HepG2 (cell line): ENCODE data around the gene ABCB8. TPM values are rescaled to one million over a fixed set of nuclear protein-coding genes. Genes with fewer than 3 reads are reported as not detected.

Experiments
- EED ChIP-seq: sonication (generic); formaldehyde crosslinking; IDR thresholded peaks from 2 replicates; pipeline ENCODE4 v1.5.0; 2020; ENCODE audit warnings: mild to moderate bottlenecking, missing genetic modification reagents
- ELF4 ChIP-seq: sonication (generic); formaldehyde crosslinking; IDR thresholded peaks from 2 replicates; pipeline ENCODE4 v1.5.0; 2020; ENCODE audit warnings: missing genetic modification reagents, mild to moderate bottlenecking, moderate library complexity, borderline replicate concordance
- GTF2F1 ChIP-seq: fragments of 150-350 bp; IDR thresholded peaks from 2 replicates; pipeline ENCODE4 v1.6.1; 2014; ENCODE audit warnings: low read length
- HOXD1 ChIP-seq: sonication (generic); formaldehyde crosslinking; IDR thresholded peaks from 2 replicates; pipeline ENCODE4 v1.5.0; 2020; ENCODE audit warnings: missing genetic modification reagents
- MTF2 ChIP-seq: sonication (generic); formaldehyde crosslinking; IDR thresholded peaks from 2 replicates; pipeline ENCODE4 v1.5.0; 2020; ENCODE audit warnings: missing genetic modification reagents, borderline replicate concordance
- NAIF1 ChIP-seq: sonication (generic); formaldehyde crosslinking; IDR thresholded peaks from 2 replicates; pipeline ENCODE4 v1.5.0; 2020; ENCODE audit warnings: mild to moderate bottlenecking, missing genetic modification reagents, borderline replicate concordance
- TCF7L2 ChIP-seq: IDR thresholded peaks from 2 replicates; pipeline ENCODE4 v1.6.1; 2011; ENCODE audit warnings: mild to moderate bottlenecking, low read depth, low read length, moderate library complexity
- ZBTB8A ChIP-seq: sonication (generic); formaldehyde crosslinking; IDR thresholded peaks from 2 replicates; pipeline ENCODE4 v1.4.0; 2020; ENCODE audit warnings: mild to moderate bottlenecking, low read depth, missing genetic modification reagents, borderline replicate concordance
- ZEB1 ChIP-seq: IDR thresholded peaks from 2 replicates; pipeline ENCODE4 v1.6.1; 2012; ENCODE audit warnings: mild to moderate bottlenecking, low read depth, inconsistent platforms; ENCODE audit not compliant: insufficient replicate concordance
- ZNF224 ChIP-seq: sonication (generic); formaldehyde crosslinking; IDR thresholded peaks from 2 replicates; pipeline ENCODE4 v1.5.0; 2020; ENCODE audit warnings: mild to moderate bottlenecking, missing genetic modification reagents
- ZNF235 ChIP-seq: sonication (generic); formaldehyde crosslinking; IDR thresholded peaks from 2 replicates; pipeline ENCODE4 v1.8.1; 2023; ENCODE audit warnings: mild to moderate bottlenecking, missing genetic modification reagents, borderline replicate concordance
- ZNF337 ChIP-seq: sonication (generic); formaldehyde crosslinking; IDR thresholded peaks from 2 replicates; pipeline ENCODE4 v1.5.1; 2020; ENCODE audit warnings: missing genetic modification reagents, low read depth, mild to moderate bottlenecking, borderline replicate concordance
- ZNF720 ChIP-seq: sonication (generic); formaldehyde crosslinking; IDR thresholded peaks from 2 replicates; pipeline ENCODE4 v1.4.0; 2020; ENCODE audit warnings: missing genetic modification reagents
- polyA plus RNA-seq, 8 experiments: library from polyadenylated mRNA; depleted of rRNA in 3 of 8; stranded (reverse) in 7 of 8; unstranded in 1 of 8; fragments of >200 nt; fragmentation: Illumina TruSeq in 4 of 8; extraction: Trizol in 4 of 8; gene quantifications; 2 replicates each; pipeline versions ENCODE4 v1.2.1 to v1.2.3, GENCODE V29; 2011 to 2016; ENCODE audit warnings: low read depth in 4 of 8, missing spikeins in 1 of 8, mixed read lengths in 1 of 8; ENCODE audit not compliant: insufficient read depth in 1 of 8
- total RNA-seq, 5 experiments: library from RNA; depleted of rRNA; stranded (reverse); fragments of >200 nt; fragmentation: Illumina TruSeq; extraction: Trizol; gene quantifications; 2 replicates each; pipeline ENCODE4 v1.2.3, GENCODE V29; 2016; ENCODE audit warnings: low read depth in 1 of 5
- TF ChIP-seq, protein P1 (sequence below): sonication (generic); formaldehyde crosslinking; IDR thresholded peaks from 2 replicates; pipeline ENCODE4 v1.4.0; 2020; ENCODE audit warnings: missing genetic modification reagents, borderline replicate concordance
- TF ChIP-seq, protein P2 (sequence below): sonication (generic); formaldehyde crosslinking; IDR thresholded peaks from 2 replicates; pipeline ENCODE4 v1.8.1; 2023; ENCODE audit warnings: missing genetic modification reagents, mild to moderate bottlenecking, borderline replicate concordance
- TF ChIP-seq, protein P3 (sequence below): sonication (generic); formaldehyde crosslinking; IDR thresholded peaks from 2 replicates; pipeline ENCODE4 v1.4.0; 2020; ENCODE audit warnings: mild to moderate bottlenecking, missing genetic modification reagents, borderline replicate concordance
- TF ChIP-seq, protein P4 (sequence below): sonication (generic); formaldehyde crosslinking; IDR thresholded peaks from 2 replicates; pipeline ENCODE4 v1.4.0; 2020; ENCODE audit warnings: missing genetic modification reagents, borderline replicate concordance
- TF ChIP-seq, protein P5 (sequence below): sonication (generic); formaldehyde crosslinking; IDR thresholded peaks from 2 replicates; pipeline ENCODE4 v1.4.0; 2020; ENCODE audit warnings: missing genetic modification reagents, borderline replicate concordance

Gene ABCB8
- total and polyA plus RNA-seq, 2 of the 13 experiments (the other 11 are each of a cell fraction or from before 2014, with no cell fraction given): 6.6 to 16.7 TPM

DNA sequence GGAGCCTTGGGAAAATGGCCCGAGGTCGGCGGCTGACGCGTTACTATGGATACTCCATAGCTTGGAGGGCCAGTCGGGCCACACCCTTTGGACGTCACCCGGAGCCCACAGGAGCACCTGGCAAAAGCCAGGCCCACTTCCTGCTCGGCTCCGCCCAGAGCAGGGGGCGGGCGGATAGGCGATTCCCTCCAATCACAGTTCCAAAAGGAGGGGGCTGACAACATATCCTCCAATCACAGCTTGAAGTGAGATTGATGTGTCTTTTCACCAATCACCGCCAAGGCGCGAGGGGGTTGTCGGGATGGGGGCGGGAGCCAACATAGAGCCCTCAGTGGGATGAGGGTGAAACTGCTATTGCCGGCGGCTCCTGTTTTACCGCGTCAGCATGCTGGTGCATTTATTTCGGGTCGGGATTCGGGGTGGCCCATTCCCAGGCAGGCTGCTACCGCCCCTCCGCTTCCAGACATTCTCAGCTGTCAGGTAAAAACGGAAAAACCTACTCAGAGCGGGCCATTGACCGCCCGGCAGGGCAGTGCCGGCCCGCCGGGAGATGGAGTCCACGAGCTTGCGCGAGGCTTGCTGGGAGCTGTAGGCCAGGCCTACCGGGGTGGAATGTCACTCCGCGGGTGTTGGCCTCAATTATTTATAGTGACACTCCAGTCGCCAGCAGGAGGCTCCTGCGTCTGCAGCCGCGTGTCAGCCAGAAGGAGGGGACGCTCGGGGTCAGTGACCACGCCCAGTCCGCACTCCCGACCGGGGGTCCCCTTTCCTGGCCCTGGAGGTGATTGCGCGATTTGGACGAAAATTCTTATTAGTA is at the start of gene ABCB8 (continued):
- TF ChIP-seq, protein P1, sequence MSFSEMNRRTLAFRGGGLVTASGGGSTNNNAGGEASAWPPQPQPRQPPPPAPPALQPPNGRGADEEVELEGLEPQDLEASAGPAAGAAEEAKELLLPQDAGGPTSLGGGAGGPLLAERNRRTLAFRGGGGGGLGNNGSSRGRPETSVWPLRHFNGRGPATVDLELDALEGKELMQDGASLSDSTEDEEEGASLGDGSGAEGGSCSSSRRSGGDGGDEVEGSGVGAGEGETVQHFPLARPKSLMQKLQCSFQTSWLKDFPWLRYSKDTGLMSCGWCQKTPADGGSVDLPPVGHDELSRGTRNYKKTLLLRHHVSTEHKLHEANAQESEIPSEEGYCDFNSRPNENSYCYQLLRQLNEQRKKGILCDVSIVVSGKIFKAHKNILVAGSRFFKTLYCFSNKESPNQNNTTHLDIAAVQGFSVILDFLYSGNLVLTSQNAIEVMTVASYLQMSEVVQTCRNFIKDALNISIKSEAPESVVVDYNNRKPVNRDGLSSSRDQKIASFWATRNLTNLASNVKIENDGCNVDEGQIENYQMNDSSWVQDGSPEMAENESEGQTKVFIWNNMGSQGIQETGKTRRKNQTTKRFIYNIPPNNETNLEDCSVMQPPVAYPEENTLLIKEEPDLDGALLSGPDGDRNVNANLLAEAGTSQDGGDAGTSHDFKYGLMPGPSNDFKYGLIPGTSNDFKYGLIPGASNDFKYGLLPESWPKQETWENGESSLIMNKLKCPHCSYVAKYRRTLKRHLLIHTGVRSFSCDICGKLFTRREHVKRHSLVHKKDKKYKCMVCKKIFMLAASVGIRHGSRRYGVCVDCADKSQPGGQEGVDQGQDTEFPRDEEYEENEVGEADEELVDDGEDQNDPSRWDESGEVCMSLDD (CRISPR knock-in tag): no peak
- TF ChIP-seq HOXD1 (CRISPR knock-in tag): peak; percentile 89
- no peak for TF ChIP-seq MTF2 (CRISPR knock-in tag)
- 0 out of 2 replicates have a peak, but pooled peaks have one; percentile 43 for TF ChIP-seq ELF4 (CRISPR knock-in tag)
- no peak for TF ChIP-seq ZBTB8A (CRISPR knock-in tag)
- TF ChIP-seq TCF7L2: no peak
- TF ChIP-seq, protein P2, sequence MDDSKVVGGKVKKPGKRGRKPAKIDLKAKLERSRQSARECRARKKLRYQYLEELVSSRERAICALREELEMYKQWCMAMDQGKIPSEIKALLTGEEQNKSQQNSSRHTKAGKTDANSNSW (CRISPR knock-in tag): no peak
- TF ChIP-seq ZNF337 (CRISPR knock-in tag): no peak
- TF ChIP-seq GTF2F1: no peak; the same call in 1 of the 2 replicates
- no peak for TF ChIP-seq ZNF224 (CRISPR knock-in tag)
- TF ChIP-seq, protein P3, sequence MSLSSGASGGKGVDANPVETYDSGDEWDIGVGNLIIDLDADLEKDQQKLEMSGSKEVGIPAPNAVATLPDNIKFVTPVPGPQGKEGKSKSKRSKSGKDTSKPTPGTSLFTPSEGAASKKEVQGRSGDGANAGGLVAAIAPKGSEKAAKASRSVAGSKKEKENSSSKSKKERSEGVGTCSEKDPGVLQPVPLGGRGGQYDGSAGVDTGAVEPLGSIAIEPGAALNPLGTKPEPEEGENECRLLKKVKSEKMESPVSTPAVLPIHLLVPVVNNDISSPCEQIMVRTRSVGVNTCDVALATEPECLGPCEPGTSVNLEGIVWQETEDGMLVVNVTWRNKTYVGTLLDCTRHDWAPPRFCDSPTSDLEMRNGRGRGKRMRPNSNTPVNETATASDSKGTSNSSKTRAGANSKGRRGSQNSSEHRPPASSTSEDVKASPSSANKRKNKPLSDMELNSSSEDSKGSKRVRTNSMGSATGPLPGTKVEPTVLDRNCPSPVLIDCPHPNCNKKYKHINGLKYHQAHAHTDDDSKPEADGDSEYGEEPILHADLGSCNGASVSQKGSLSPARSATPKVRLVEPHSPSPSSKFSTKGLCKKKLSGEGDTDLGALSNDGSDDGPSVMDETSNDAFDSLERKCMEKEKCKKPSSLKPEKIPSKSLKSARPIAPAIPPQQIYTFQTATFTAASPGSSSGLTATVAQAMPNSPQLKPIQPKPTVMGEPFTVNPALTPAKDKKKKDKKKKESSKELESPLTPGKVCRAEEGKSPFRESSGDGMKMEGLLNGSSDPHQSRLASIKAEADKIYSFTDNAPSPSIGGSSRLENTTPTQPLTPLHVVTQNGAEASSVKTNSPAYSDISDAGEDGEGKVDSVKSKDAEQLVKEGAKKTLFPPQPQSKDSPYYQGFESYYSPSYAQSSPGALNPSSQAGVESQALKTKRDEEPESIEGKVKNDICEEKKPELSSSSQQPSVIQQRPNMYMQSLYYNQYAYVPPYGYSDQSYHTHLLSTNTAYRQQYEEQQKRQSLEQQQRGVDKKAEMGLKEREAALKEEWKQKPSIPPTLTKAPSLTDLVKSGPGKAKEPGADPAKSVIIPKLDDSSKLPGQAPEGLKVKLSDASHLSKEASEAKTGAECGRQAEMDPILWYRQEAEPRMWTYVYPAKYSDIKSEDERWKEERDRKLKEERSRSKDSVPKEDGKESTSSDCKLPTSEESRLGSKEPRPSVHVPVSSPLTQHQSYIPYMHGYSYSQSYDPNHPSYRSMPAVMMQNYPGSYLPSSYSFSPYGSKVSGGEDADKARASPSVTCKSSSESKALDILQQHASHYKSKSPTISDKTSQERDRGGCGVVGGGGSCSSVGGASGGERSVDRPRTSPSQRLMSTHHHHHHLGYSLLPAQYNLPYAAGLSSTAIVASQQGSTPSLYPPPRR (CRISPR knock-in tag): no peak
- TF ChIP-seq ZNF720: no peak
- TF ChIP-seq, protein P4, sequence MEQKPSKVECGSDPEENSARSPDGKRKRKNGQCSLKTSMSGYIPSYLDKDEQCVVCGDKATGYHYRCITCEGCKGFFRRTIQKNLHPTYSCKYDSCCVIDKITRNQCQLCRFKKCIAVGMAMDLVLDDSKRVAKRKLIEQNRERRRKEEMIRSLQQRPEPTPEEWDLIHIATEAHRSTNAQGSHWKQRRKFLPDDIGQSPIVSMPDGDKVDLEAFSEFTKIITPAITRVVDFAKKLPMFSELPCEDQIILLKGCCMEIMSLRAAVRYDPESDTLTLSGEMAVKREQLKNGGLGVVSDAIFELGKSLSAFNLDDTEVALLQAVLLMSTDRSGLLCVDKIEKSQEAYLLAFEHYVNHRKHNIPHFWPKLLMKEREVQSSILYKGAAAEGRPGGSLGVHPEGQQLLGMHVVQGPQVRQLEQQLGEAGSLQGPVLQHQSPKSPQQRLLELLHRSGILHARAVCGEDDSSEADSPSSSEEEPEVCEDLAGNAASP: 0 out of 2 replicates have a peak, but pooled peaks have one; percentile 57
- TF ChIP-seq NAIF1: no peak
- TF ChIP-seq ZEB1: peak; percentile 34
- TF ChIP-seq EED (CRISPR knock-in tag): no peak
- TF ChIP-seq, protein P5, sequence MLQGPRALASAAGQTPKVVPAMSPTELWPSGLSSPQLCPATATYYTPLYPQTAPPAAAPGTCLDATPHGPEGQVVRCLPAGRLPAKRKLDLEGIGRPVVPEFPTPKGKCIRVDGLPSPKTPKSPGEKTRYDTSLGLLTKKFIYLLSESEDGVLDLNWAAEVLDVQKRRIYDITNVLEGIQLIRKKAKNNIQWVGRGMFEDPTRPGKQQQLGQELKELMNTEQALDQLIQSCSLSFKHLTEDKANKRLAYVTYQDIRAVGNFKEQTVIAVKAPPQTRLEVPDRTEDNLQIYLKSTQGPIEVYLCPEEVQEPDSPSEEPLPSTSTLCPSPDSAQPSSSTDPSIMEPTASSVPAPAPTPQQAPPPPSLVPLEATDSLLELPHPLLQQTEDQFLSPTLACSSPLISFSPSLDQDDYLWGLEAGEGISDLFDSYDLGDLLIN (CRISPR knock-in tag): no peak
- TF ChIP-seq ZNF235: no peak; the same call in 1 of the 2 replicates
